Panc1 (cell line): ENCODE results near the gene TLE3. TPM values are rescaled to one million over a fixed set of nuclear protein-coding genes. Genes with fewer than 3 reads are reported as not detected.
A peak's percentile ranks its signal among the peaks of the same experiment; 100 is the strongest.

Experiments used
- ATAC-seq: fragments of 200-7000 bp; cut with Tn5 transposase; 2 replicates; pipeline ENCODE4 v1.9.1; 2020; ENCODE audit warnings: mild to moderate bottlenecking, moderate library complexity
- BruUV-seq: library from RNA; stranded (reverse); fragments of 400-500 nt; replicated peaks from 2 replicates; lab custom pipeline; 2021; lab: Mats Ljungman, UMichigan
- CTCF ChIA-PET: fragments of 300-600 bp; sonication (Branson Sonifier 250); formaldehyde crosslinking; loops from one replicate; lab custom pipeline; 2022; ENCODE audit warnings: antibody characterized with exemption; lab: Charles Lee
- POLR2A ChIA-PET: fragments of 300-600 bp; sonication (Branson Sonifier 250); formaldehyde crosslinking; loops from one replicate; lab custom pipeline; 2022; ENCODE audit warnings: antibody characterized with exemption; lab: Charles Lee
- DNase-seq: peaks from one replicate; pipeline ENCODE4 v3.0.0-alpha.2; 2010; ENCODE audit warnings: low read depth, low spot score
- H3K27ac ChIP-seq: 2 replicates; pipeline ENCODE4 v1.5.1; 2011; ENCODE audit warnings: mild to moderate bottlenecking, low read length, inconsistent platforms
- H3K27me3 ChIP-seq: fragments of 200-500 bp; sonication (Bioruptor generic); 2 replicates; pipeline ENCODE4 v1.6.0; 2014; ENCODE audit warnings: low read length, inconsistent platforms; ENCODE audit not compliant: control insufficient read depth, insufficient read depth
- H3K36me3 ChIP-seq: fragments of 200-500 bp; sonication (Bioruptor generic); 2 replicates; pipeline ENCODE4 v1.5.1; 2014; ENCODE audit warnings: inconsistent platforms, mild to moderate bottlenecking, low read length, moderate library complexity; ENCODE audit not compliant: control insufficient read depth, insufficient read depth
- H3K4me1 ChIP-seq: 2 replicates; pipeline ENCODE4 v1.5.1; 2011; ENCODE audit warnings: inconsistent platforms, mild to moderate bottlenecking, low read length, moderate library complexity; ENCODE audit not compliant: control insufficient read depth, insufficient read depth
- H3K4me3 ChIP-seq, 2 experiments: 2 replicates each; pipeline ENCODE4 v1.5.1; 2011 to 2012; ENCODE audit warnings: low read depth in 2 of 2, low read length in 2 of 2, mild to moderate bottlenecking in 2 of 2, inconsistent platforms in 1 of 2, moderate library complexity in 1 of 2
- H3K9me3 ChIP-seq: fragments of 200-500 bp; sonication (Bioruptor generic); 2 replicates; pipeline ENCODE4 v1.5.1; 2014; ENCODE audit warnings: low read depth, mild to moderate bottlenecking, inconsistent platforms, low read length, moderate library complexity; ENCODE audit not compliant: control insufficient read depth, insufficient read depth
- CTCF ChIP-seq: fragments of 450-650 bp; IDR thresholded peaks from 2 replicates; pipeline ENCODE4 v1.5.1; 2017; ENCODE audit warnings: mild to moderate bottlenecking
- POLR2AphosphoS5 ChIP-seq: IDR thresholded peaks from 2 replicates; pipeline ENCODE4 v1.6.1; 2012; ENCODE audit warnings: mild to moderate bottlenecking, low read depth, low read length, moderate library complexity
- REST ChIP-seq, 2 experiments: IDR thresholded peaks; 2 replicates each; pipeline ENCODE4 v1.6.1; 2011 to 2012; ENCODE audit warnings: low read depth in 2 of 2, control low read depth in 1 of 2, low read length in 1 of 2, mild to moderate bottlenecking in 1 of 2, moderate library complexity in 1 of 2; ENCODE audit not compliant: insufficient read depth in 1 of 2
- SIN3A ChIP-seq: IDR thresholded peaks from 2 replicates; pipeline ENCODE4 v1.6.1; 2012; ENCODE audit warnings: low read depth, mild to moderate bottlenecking, low read length, moderate library complexity, borderline replicate concordance; ENCODE audit not compliant: insufficient read depth
- TCF7L2 ChIP-seq: IDR thresholded peaks from 2 replicates; pipeline ENCODE4 v1.6.1; 2011; ENCODE audit warnings: mild to moderate bottlenecking, low read depth, low read length, inconsistent platforms
- in situ Hi-C: cut with HindIII; loops from 2 replicates; pipeline ENCODE4 v1.10.0; 2016; ENCODE audit warnings: low sequenced_read_pairs, low pct_unique_long_range_greater_than_20kb
- intact Hi-C: fragments of 100-400 bp; cut with micrococcal nuclease; formaldehyde crosslinking; loops from one replicate; pipeline ENCODE4 v1.10.0; 2022; ENCODE audit not compliant: unreplicated experiment
- total RNA-seq: library from RNA; stranded (reverse); gene quantifications from one replicate; pipeline ENCODE4 v1.2.1, GENCODE V29; 2021; ENCODE audit not compliant: unreplicated experiment

Gene TLE3
- total RNA-seq, 1 experiment from 2014 or later = 132 TPM

- intact Hi-C loops (no loop called here), in situ Hi-C loops (no loop called here)
- H3K9me3 ChIP-seq = no peaks in the 10 kb centered on the region
- H3K27me3 ChIP-seq = no peaks in the 10 kb centered on the region
- H3K36me3 ChIP-seq = peaks cover 17% of the 10 kb centered on the region
- ATAC-seq (no peak), DNase-seq (no peak)
- H3K27ac ChIP-seq = no peak overlapping the region
- ChIA-PET POLR2A (interaction anchor here (0.6 to 0.7 kb wide), 2 partner anchors 181 to 200 kb away, joined by 4 read pairs; no protein-coding TSS in a partner anchor), CTCF (interaction anchor here (0.7 kb wide), 1 partner anchor 13 kb away, joined by 6 read pairs; no protein-coding TSS in a partner anchor)
- no peaks in the 10 kb centered on the region for H3K4me1 ChIP-seq
- BruUV-seq = TSS peak; percentile 88
- TF ChIP-seq REST (IDR thresholded peaks at IDR 0.05; ENCODE audit: insufficient read depth in 1 of 2, low read depth in 2 of 2, low read length in 1 of 2) (no peak), CTCF (no peak), SIN3A (no peak), TCF7L2 (no peak), POLR2AphosphoS5 (no peak)
- H3K4me3 ChIP-seq = no peak overlapping the region
These were observed 48.9 kb downstream of the TLE3 start for GRCh38 chr15:70048578-70049514.

- Histone ChIP-seq H3K27me3 (no peaks in the 10 kb centered on the region), H3K4me3 (no peak overlapping the region), H3K9me3 (no peaks in the 10 kb centered on the region), H3K36me3 (peaks cover 17% of the 10 kb centered on the region), H3K27ac (no peak overlapping the region), H3K4me1 (no peaks in the 10 kb centered on the region)
- no peak for TF ChIP-seq TCF7L2
- ATAC-seq (no peak), DNase-seq (no peak)
- in situ Hi-C loops = no loop called here
- ChIA-PET POLR2A (interaction anchor here (0.6 kb wide), 2 partner anchors 201 to 1009 kb away, joined by 4 to 8 read pairs; no protein-coding TSS in a partner anchor), CTCF (no interaction called here)
- no TSS peak for BruUV-seq
- intact Hi-C loops = no loop called here
These were observed 49.5 kb downstream of the TLE3 start for GRCh38 chr15:70048198-70048565.
